ENCODE data around the gene GRAP2.

The GRAP2 gene

DNA sequence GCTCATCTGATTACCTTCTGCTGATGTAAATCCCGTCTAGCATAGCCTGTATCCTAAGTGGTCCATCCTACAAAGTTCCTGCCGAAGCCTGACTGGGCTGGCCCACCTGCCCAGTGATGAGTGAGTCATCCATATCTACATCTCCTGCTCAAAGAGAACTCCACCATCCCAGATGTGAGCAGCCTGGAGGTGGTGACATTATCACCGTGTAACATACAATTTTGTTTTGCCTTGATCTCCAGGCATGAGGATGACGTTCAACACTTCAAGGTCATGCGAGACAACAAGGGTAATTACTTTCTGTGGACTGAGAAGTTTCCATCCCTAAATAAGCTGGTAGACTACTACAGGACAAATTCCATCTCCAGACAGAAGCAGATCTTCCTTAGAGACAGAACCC, 64.9 kb downstream of the GRAP2 start:
- no peak for DNase-seq (ENCODE audit: low spot score)

DNA sequence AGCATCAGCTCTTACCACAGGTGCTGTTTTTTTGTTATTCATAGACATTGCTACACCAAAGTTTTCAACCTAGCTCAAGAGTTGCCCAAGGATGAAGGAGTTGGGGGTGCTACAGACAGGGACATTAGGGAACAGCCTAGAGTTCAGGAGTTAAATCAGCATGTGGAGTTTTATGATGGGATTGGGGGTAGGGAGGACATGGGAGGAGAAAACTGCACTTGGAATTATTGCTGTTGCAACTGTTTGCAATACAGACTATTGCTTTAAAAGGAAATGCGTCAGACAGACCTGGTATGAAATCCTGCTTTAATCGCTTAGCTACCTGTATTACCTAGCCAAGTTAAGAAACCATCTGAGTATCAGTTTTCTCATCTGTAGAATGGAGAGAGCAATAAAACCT, 65.6 kb downstream of the GRAP2 start:
- DNase-seq (ENCODE audit: low spot score): no peak

DNA sequence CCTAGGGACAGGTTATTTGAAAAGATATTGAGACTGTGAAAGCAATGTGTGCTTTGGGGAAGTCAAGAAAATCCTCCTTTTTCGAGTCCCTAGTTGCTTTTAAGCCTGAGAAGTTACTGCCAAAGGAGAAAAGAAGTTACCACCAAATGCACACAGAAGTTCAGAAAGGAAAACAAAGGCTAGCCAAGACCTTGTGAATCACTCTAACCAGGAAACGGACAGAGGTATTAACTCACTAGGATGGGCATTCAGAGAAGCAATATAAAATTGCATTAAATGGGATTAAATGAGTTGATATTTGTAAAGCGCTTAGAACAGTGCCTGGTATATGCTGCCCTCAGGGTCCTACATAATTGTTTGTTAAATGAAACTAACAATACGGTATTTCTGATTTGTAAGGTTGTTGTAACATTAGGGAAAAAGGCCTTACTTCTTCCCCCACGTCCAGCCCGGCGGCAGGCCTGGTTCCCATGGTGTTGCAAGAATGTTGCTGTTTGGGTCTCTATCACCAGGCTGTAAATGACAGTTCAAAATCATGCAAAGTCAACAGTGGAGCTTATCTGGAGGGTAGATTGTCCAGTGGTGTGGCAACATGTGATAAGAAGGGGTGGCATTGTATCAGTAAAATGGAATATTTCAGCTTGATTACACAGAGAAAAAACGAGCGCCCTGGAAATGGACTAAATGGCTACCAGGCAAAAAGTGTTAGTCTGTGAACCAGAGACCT, 66.4 kb downstream of the GRAP2 start:
- no peak for DNase-seq (ENCODE audit: low spot score)

DNA sequence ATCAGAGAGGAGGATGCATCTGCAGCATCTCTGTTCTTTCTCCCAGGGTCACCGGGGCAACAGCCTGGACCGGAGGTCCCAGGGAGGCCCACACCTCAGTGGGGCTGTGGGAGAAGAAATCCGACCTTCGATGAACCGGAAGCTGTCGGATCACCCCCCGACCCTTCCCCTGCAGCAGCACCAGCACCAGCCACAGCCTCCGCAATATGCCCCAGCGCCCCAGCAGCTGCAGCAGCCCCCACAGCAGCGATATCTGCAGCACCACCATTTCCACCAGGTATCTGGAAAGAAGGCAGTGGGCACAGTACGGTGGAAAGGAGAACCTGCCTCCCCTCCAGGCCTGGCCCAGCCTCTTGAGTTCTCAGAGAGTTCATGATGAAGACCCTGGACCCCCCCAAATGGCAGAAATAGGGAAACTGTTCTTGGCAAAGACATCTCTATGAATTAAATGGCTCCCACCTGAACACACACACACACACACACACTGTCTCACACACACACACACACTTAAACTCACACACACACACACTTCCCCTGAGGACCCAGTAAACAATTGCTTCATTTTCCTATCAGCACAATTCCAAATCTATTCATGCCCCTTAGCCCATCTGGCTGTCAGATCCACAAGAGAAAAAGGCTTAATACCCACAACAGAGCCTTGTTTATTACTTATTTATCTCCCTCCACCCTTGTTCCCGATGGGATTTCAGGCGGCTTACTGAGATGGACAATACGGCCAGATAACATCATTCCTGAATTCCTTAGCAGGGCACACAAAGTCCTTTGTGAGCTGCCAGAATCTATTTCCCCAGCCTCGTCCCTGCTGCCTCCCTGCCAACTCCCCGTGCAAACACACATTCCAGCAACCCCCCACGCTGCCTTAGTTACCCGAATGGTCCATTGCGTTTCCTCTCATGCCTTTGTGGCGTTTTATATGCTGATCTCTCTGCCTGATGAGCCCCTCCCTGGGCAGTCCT, 67.4 kb downstream of the GRAP2 start:
- no peak for DNase-seq (ENCODE audit: low spot score)

DNA sequence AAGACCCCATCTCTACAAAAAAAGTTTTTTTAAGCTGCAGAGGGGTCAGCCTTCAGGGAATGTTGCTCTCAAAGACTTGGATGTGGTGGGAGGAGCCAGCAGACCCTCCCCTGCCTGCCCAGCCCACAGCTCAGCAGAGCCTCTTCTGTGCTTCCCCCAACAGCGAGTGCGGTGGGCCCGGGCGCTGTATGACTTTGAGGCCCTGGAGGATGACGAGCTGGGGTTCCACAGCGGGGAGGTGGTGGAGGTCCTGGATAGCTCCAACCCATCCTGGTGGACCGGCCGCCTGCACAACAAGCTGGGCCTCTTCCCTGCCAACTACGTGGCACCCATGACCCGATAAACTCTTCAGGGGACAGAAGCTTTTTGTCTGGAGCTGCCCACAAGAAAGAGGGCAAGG, 69.9 kb downstream of the GRAP2 start:
- DNase-seq (ENCODE audit: low spot score): no peak

DNA sequence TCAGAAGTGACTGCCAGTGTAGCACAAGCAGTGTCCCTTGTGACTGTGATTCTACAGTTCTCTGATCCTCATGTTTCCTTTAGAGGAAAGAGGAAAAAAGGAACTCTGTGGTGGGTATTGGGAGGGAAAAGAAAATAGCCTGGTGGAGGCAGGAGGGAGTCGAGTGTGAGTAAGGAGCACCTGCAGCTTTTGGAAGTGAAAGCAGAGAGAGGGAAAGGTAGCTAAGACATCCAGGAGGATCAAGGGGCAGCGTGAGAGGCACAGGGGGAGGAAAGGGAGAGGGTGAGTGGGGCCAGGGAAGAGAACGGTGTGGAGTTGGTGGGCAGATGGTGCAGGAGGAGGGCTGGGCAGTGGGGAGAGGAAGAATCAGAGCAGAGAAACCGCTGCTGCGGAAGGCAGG, 71.8 kb downstream of the GRAP2 start:
- DNase-seq (ENCODE audit: low spot score): no peak

DNA sequence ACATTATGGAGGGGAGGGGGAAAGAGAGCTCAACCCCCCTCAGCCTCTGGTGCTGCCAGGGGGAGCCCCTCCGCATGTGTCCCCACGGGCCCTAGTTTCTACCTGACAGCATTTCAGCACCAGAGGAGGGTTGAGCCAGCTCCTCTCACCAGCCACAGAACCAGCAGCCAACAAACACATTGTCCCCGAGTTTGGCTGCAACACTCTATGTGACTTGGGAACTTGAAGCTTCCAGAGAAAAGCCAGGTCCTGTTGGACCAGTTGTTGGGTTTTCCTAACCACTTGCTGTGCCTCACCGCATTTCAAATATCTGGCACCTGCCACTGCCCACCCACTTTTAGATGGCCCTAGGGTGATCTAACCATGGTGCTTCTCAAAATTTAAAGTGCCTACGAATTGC, 72.8 kb downstream of the GRAP2 start:
- no peak for DNase-seq (ENCODE audit: low spot score)

DNA sequence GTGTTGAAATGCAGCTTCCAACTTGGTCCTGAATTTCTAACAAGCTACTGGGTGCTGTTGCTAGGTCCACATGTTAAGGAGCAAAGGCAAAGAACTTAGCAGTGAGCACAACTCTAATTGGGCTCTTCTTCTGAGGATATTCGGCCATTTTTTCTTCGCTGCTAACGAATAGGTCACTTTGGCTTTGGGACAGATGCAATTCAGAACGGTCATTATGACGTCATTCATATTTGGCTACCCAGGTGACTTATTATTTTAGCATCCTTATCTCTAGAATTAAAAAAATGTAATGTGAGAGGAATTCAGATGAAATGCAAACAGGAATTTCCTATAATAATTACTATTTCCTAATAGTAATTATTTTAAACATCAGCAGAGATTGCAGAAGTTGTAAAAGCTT, 73.2 kb downstream of the GRAP2 start:
- DNase-seq (ENCODE audit: low spot score): no peak

DNA sequence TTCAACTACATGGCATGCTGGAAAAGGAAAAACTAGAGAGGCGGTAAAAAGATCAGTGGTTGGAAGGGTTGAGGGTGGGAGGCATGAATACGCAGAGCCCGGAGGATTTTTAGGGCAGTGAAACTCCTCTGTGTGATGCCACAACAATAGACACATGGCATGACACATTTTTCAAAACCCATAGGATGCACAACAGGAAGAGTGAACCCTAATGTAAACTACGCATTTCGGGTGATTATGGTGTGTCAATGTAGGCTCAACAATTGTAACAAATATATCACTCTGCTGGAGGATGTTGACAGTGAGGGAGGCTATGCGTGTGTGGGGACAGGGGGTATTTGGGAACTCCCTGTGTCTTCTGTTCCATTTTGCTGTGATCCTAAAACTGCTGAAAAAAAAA, 78.2 kb downstream of the GRAP2 start:
- DNase-seq (ENCODE audit: low spot score): no peak

DNA sequence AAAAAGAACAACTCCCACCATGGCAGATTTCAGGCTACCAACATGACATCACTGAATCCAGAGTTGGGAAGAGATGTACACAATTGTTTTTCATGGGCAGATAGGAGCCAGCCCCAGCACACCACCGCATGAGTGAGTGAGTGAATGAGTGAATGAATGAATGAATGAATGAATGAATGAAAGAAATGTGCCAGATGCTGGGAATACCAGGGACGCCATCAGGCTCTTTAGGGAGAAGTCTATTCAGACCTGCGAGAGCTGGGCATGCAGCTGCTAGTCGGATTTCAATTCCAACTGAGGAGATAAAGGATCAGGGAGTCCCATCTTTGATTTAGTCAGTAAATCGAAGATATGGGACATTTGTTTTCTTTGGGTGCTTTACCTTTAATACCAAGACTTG, 78.6 kb downstream of the GRAP2 start:
- no peak for DNase-seq (ENCODE audit: low spot score)

DNA sequence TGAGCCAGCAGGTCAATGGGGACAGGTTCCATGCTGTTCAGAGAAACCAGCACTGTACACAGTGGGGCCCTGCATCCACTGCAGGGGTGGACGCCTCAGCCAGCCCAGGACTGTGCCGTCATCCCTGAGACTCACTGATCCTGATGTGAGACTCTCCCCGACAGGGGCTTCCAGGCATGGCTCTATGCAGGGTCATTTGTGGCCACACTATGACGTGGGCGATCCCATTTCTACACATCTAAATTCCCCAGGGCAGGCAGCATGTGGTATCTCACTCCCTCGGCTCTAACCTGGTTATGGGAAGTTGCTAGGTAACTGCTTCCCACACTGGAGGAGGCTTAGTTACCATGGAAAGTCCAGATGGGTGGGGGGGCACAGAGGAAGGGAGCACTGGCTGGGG, 79.7 kb downstream of the GRAP2 start:
- peak; percentile 26 for DNase-seq (ENCODE audit: low spot score)

DNA sequence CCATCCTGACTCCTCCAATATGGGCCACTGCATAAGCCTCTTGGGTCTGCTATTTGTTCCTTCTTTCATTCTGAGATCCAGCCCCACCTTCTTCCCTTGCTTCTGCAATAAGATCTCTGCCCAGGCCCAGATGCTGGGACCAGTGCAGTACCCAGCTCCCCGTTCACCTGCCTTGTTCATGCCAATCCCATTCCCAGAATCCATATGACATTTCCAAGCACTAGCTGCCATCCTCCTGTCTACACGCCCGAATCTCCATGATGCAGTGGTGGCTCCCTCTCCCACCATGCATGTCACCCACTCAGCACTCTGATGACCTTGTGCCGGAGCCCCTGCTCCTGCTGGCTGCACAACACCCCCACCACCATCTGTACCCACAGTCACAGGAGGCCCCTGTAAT, 82.5 kb downstream of the GRAP2 start:
- DNase-seq (ENCODE audit: low spot score): no peak

DNA sequence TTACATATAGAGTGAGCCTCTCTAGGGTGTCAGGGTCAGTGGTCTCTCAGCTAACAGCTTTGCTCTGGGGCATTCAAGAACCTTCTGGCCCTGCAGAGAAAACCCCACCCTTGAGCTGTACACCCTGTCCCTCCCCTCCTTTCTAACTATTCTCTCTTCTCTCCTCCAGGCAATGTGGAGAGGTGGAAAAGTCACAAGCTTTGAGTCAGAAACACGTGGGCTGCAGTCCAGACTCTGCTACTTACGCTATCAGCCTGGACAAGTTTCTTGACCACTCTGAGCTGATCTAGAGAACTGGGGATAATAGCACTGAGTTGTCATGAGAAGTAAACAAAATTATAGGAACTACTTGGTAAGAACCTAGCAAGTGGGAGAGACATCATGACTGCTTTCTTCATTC, 83.1 kb downstream of the GRAP2 start:
- no peak for DNase-seq (ENCODE audit: low spot score)

DNA sequence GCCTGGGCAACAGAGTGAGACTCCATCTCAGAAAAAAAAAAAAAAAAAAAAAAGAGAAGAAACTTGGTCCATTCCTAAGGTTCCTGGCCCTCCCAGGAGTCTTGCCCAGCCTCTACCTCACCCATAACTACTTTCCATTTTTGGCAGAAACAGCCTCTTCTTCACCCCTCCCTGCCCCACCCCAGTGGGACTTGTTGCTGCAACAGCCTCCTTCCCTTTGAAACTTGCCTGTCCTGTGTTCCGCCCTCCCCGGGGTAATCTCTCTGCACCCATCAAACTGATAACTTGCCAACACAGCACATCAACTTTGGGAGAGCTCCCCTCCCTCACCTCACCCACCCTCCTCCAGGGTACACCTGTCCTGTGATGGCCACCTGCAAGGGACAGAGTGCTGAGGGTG, 83.9 kb downstream of the GRAP2 start:
- DNase-seq (ENCODE audit: low spot score): no peak

DNA sequence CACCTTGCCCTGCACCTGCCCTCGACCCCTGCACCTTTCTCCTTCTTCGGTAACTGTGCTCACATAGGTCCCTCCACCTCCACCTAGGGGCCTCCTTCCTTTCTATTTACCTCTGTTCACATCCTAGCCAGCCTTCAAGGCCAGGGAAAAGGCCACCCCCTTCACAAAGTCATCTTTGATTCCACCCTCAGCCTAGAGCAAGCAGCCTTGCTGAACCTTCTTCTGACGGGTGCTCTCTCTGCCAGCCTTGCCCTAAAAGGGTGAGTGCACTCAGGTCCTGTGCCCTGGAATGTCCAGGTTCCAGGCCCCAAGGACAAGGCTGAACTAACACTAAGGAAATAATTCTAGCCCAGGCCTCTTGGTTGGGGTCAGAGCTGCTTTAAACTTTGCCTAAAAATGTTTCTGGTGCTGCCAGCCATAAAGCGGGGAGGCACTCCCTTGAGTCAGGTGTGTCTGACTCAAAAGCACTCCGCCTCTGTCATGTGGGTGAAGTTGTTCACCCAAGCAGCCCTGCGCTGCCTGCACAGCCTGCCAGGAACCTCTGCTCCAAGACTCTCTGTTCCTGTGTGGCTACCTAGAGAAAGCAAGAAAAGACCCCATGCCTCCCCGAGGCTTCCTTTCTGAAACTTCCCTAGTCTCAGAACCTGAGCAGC, 84.6 kb downstream of the GRAP2 start:
- DNase-seq (ENCODE audit: low spot score): no peak

DNA sequence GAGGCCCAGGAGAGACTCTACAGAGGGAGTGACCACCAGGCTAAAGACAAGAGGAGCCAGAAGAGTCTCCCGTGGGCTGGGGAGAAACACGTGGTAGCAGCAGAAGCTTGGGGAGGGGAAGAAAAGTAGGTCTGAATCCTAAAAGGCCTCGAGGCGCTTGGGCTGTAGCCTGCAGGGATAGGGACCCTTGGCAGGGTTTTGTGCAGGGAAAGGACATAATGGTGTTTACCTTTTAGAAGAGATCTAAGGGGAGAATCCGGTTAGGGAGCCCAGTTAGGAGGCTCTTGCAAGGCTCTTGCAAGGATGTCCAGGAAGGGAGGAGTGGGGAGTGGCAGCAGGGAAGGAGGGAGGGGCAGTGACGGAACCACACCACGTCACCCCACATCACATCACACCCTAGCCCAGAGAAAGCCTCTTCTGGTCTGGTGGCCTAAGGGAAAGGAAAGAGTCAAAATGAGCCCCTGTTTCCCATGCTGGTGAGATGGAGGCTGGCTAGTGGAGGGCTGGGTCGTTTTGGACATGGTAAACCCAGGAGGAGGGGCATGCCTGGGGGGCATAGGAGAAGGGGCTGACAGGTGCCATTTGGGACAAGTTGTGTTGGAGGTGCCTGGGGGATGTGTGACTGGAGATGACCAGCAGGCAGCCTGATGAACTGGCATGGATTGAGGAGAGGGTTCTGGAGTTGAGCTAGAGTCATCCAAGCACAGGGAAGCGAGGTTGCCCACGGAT, 87.7 kb downstream of the GRAP2 start:
- DNase-seq (ENCODE audit: low spot score): no peak

DNA sequence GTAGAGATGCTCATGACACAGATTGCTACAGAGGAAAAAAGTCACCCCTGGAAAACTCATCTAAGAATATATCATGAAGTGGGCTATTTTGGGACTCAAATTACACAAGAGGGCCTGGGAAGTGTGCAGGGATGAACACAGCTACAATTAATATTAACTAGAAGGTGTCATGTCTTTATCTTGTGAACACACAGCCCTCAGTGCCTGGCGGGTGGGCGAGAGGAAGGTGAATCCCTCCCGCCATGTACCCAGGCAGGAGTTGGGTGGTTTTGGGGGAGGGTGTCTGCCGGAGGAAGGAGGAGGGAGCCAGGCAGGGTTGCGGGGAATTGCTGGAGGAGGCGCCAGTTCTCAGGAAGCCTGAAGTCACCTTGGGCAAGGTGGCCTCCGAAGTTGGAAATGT, 88.7 kb downstream of the GRAP2 start:
- no peak for DNase-seq (ENCODE audit: low spot score)

DNA sequence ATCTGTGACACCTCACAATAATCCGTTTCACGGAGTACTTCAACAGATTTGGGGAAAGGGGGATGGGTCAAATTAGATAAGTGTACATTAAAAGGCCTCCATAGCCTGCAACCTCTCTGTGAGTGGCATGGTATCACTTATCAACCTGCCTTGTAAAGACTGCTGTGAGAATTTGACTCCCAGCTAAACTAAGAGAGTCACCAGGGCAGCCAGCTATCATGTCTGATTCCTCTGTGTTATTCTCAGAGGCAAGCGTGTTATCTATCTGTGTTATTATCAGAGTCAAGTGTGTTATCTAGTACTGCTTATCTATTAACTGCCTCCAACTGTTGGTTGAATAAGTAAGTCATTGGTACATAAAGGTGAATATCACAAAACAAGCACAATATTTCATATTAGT, 89.8 kb downstream of the GRAP2 start:
- DNase-seq (ENCODE audit: low spot score): no peak

DNA sequence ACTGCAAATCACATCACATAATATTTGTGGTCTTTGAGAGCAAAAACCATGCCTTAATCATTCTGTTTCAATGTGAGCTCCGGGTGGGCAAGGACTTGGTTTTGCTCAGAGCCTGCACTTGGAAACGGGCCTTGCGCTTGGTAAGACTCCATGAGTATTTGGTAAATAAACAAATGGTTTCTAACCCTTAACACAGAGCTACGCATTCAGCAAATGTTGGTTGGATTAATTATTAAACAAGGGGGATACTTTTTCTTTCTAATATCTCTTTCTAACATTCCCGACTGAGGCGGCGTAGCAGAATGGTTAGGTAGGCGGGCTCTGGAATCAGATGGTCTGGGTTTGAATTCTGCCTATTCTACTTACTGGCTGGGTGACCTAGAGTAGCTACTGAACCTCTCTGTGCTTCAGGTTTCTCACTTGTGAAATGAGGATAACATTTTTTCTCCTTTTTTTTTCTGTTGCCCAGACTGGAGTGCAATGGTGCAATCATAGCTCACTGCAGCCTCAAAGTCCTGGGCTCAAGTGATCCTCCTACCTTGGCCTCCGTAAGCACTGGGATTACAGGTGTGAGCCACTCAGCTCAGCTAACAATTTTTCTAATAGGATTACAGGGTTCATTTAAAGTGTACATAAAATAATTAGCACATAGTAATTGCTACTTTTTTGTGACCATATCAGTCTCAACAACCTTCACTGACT, 90.4 kb downstream of the GRAP2 start:
- DNase-seq (ENCODE audit: low spot score): no peak

DNA sequence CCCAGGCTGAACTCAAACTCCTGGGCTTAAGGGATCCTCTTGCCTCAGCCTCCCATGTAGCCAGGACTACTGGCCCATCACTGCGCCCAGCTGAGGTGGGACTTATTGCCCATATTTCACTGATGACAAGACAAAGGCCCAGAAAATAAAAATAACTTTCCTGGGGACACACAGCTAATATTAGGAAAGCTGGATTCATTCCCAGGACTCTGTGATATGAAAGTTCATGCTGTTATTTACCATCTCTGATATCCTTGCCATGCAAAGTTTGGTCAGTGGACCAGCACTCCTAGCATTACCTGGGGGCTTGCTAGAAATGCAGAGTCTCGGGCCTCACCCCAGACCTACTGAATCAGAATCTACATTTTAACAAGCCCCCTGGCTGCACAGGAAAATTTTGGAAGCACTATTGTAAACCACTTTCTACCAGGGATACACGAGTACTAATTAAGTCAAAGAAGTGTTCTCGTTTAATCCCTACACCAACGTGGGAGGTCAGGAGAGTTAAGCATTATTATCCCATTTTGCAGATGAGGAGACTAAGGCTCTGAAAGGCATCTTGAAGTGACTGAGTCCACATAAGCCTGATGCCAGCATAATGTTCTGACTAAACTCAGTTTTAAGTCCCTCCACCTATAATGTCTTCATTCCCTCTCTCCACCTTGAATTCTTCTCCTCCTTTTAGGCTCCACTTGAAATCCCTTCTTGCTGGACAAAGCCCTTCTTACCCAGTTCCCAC, 91.4 kb downstream of the GRAP2 start:
- no peak for DNase-seq (ENCODE audit: low spot score)
